SW 1271 (cell line): Measurements from ENCODE around the gene REN.

Experiments used
- DNase-seq, 2 experiments: peaks; one replicate each; lab custom pipeline; 2025; lab: John Stamatoyannopoulos, UW

REN gene

DNA sequence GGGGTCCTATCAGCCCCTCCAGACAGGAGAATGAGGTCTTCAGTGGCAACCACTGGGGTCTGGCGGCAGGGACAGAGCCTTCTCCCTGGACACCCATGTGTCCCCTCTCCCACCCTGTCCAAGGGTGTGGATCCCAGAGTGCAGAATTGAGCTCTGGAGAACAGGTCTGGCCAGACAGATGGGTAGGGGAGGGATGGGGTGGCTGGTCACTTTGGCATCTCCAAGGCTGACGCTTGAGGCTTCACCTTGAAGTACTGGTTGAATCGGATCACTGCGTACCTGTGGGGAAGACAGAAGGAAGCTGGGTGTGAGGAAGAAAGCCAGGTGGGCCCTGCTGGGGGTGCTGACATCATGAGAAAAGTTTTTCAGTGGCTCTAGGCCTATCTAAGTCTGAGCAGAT is 34.2 kb downstream of the REN start:
- no peak for DNase-seq

DNA sequence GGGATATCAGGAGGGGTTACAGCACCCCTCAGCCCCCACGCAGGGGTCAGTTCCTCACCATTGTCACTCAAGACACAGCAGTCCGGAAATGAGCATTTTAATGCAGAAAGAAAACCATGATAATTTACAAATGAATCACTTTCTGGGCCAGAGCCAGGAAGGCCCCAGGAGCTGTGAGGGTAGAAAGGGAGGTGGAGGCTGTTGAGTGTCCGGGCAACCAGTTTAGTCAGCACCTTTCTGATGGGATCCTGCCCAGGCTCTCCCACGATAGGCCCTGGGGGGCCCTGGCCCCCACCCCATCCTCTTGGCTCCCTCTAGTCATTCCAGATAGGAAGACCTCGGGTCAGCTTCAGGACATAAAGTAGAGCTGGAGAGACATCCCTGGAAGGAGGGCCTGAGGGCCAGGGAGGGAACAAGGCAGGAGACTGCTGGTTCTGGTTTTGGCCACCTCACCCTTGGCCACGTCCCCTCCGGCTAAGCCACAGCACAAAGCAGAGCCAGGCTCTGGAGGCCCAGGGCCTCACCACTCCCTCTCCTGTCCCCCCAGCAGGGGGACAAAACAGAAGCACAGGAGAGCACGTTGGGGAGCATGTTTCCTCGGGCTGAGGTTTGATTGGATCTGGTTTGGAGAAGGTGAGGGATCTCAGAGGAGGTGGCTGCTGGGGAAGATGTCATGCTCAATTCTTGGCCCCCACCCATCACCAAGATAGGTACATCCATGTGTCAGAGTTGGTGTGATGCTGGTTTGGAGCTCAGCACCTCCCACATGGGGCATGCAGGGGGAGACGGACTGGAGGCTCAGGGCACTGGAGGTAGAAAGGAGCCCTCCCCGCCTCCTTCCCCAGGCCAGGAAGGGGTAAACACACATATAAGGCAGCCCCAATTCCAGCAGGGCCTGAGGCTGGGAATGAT is 34.9 kb downstream of the REN start:
- peak in 1 of 2 experiments; percentile 56 for DNase-seq

- DNase-seq: no peak
Observed at GRCh38 chr1:204130178-204130577, 36.0 kb downstream of the REN start.

DNA sequence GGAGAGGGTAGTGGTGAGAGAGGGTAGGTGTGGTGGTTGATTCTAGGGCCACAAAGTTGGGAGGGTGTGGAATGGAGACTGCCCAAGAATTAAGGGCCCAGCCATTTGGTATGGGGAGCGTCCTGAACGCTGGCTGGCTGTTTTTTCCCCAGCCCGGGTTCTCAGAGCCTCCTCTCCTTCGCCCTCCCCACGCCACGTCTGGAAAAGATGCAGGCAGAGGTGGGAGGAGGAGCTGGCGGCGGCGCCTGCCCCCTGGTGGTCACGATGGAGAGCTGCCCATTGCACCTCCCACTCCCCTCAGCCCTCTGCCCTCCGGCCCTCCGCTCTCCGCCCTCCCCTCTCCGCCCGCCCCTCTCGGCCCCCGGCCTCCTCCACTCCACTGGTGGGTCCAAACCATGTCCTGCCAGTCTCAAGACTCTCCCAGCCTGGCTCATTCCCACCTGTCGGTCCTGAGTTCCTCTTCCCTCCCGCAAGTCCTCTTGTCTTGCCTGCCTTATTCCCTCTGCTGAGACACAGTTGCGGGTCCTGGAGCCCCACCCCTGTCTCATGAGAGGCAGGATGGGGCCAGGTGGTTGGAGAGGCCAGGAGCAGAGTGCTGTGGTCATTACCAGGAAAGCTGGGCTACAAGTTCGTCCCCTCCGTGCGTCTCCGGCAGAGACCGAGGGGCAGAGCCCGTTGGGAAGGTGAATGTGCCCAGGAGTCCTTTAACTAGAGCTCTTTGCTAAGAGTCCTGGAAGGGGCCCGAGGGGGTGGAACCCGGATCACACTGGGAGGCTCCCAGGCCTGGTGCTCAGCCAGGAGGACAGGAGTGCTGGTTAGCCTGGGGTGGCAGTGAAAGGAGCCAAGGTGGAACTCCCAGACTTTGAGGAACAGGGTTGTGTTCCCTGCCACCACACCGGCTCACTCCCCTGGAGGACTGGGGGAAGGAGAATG is 36.9 kb downstream of the REN start:
- DNase-seq: peak in 1 of 2 experiments; percentile 27

- DNase-seq: no peak
Observed at GRCh38 chr1:204128464-204128963, 37.6 kb downstream of the REN start.

DNA sequence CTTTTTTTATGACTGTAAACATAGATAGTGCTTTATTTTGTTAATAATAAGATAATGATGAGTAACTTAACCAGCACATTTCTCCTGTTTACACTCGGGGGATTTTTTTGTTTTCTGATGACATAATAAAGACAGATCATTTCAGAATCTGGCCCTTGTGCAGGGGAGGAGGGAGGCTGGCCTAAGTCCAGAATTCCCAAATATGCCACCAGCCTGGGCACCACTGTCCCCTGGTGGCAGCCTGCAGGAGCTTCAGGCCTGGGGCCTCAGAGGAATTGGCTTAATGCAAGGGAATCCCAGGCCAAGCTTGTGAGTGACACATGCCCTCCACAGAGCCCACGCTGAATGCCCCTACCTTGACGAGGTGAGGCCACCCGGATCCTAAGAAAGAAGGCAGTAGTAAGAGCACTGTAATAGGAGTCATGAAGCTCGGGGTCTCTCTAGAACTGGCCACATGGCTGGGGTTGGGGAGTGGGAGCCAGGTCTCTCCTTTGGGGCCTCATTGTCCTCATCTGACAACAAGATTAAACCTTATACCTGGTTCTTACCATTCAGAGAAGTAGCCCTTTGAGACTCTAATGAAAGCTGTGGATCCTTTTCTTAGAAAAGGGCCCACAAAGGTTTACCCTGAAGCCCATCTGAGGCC is 38.4 kb downstream of the REN start:
- peak in 1 of 2 experiments; percentile 24 for DNase-seq

- no peak for DNase-seq
Observed at GRCh38 chr1:204126956-204127355, 39.2 kb downstream of the REN start.

- no peak for DNase-seq
Observed at GRCh38 chr1:204126386-204126785, 39.8 kb downstream of the REN start.

- no peak for DNase-seq
Observed at GRCh38 chr1:204125759-204126351, 40.3 kb downstream of the REN start.

GRCh38 chr1:204124639-204125038 is 41.5 kb downstream of the REN start:
- no peak for DNase-seq

DNA sequence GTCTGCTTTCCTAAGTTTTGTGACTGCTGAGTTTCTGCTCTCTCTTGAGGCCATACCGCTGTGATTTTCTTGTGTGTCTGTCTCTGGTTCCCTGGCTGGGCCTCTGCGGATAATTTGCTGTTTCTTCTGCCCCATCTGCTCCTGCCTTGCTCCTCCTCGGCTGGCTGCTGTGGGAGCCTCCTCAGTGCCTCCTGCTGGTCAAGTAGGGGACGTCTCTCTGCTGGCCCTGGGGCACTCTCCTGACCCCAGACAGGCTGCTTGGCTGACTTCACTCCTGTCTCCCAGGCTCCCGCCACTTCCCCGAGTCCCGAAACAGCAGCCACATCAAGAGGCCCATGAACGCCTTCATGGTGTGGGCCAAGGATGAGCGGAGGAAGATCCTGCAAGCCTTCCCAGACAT is 42.8 kb downstream of the REN start:
- DNase-seq: no peak

DNA sequence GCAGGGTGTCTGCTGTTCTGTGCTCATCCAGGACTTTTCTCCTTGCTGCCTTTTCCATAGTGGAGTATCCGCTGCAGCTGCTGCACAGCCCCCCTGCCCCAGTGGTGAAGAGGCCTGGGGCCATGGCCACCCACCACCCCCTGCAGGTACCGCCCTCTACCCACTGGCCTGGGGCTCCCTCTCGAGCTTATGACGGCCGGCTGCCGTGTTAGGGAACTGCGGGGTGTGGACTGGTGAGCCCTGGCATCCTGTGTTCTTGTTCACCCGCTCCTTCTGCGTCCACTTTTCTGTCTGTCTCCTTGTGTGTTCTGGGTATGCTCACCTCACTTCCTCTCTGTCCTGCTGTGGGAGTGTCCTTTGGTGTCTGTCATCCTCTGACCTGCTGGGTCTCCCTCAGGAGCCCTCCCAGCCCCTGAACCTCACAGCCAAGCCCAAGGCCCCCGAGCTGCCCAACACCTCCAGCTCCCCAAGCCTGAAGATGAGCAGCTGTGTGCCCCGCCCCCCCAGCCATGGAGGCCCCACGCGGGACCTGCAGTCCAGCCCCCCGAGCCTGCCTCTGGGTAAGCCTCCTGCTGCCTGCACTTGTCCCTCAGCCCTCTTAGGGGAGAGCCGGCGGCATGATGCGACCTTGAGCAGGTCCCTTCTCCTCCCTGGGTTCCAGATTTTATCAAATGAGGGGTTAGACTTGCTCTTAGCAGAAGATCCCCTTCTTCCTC is 44.1 kb downstream of the REN start:
- DNase-seq: no peak

DNA sequence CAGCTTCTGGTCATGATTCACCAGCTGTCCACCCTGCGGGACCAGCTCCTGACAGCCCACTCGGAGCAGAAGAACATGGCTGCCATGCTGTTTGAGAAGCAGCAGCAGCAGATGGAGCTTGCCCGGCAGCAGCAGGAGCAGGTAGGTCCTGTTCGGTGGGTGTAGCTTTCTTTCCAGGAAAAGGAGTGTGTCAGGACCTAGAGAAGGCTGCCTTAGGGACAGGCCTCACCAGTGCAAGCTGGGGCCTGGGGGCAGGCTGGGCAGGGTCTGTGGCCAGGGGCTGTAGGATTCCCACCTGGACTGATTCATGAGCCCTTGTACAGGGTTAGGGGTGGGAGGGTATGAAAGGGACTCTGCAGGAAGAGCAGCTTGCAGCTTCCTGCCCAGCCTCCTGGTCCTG is 49.6 kb downstream of the REN start:
- DNase-seq: no peak

GRCh38 chr1:204115116-204115515 is 51.0 kb downstream of the REN start:
- DNase-seq: no peak

DNA sequence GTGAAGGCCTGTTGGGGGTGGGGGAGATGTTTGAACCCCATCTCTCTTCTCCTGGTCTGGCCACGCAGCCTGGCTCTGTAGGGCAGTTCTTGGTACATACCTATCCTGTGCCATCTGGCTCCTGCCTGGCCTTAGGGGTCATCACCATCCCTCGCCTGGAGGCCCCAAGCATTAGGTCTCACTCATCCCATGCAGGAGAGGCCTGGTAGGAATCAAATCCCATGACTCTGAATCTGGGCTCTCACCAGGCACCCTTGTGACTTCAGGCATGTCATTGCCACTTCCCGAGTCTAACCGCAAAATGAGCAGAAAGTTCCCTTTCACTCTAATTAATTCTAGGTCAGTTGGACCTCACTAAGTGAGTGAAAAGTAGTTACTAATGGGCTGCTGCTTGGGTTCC is 51.5 kb downstream of the REN start:
- no peak for DNase-seq

GRCh38 chr1:204113896-204114295 is 52.2 kb downstream of the REN start:
- DNase-seq: no peak

GRCh38 chr1:204112876-204113730 is 53.0 kb downstream of the REN start:
- no peak for DNase-seq

DNA sequence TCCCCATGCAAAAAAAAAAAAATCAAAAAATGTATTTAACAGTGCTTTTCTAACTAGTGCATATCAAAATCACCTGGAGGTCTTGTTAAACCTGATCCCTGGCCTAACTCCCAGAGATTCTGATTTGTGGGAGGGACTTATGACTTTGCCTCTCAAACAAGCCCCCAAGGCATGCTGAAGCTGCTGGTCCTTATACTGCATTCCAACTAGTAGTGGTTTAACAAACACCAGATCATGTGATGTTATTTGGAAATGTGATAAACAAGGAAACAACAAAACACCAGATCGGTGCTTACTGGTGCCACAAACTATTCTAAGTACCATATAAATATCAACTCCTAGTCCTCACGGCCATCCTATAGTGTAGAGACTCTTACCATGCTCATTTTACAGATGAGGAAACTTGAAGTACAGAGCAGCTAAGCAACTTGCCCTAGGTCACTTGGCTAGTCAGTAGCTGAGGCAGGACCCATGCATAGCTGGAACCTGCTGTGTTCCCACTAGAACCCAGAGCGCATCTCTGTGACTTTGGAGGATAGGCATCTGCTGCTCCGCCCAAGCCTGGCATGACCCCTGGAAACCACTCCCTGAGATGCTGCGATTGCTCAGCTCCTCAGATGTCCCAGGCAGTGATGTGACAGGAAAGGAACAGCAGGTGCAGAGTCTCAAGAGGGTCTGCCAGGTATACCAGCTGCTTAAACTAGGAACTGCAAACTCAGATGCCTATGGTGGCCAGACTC is 55.1 kb downstream of the REN start:
- no peak for DNase-seq
